ENCODE measurements around the gene KRT76.

DNA sequence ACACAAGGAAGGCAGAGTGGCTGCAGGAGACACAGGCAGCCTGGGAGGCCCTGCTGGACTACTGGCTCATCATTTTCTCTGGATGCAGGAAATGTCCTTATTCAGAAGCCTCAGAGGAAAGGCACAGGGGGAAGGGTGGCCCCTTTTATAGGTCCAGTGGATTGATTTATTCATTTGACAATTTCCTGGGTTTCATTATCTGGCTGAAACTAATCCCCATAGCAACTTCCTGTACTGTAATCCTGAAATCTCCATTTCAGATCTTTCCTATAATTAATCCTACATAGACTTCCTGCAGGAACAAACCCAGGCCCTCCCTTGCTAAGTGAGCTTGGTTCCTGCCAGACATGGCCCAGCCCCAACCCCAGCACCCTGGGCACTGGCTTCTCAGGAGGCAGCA lies 23.0 kb downstream of the KRT76 start:
- TF ChIP-seq CTCF (IDR thresholded peaks at IDR 0.05; ENCODE audit: low read depth, low read length) (no peak), EZH2phosphoT487 (IDR thresholded peaks at IDR 0.05; ENCODE audit: low read depth) (no peak)
